ENCODE results near the gene TMEM179. TPM values are rescaled to one million over a fixed set of nuclear protein-coding genes. Genes with fewer than 3 reads are reported as not detected.

The TMEM179 gene
- total and polyA plus RNA-seq, 2 donors (not counting 3 experiments of a cell fraction or from before 2014, with no cell fraction given), result 0.14 TPM; not detected in 1

DNA sequence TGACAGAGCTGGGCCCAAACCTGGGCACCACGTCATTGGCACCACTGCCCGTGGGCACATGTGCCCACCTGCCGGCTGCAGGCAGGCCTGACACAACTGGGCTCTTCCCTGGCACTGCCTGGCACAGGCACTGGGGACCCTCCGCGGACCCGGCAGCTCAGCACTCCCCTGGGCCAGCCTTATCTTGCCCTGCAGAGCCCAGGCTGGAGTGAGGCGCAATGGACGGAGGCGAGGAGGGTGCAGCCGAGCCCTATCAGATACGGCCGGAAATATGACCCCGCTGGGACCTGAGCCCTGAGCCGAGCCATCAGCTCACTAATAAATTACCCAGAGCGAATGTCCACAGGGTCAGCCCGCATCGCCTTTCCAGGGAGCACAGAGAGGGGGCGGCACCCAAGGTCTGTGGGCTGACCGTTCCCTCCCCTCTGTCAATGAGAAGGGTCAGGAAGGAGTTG lies 26.7 kb downstream of the TMEM179 start:
- Histone ChIP-seq H4K20me1 (replicated peaks; ENCODE audit: control insufficient read depth, extremely low read depth, insufficient read depth, low read length) (no peaks in the 10 kb centered on the region), H2AFZ (ENCODE audit: low read depth, low read length) (no peak overlapping the region), H3K27me3 (ENCODE audit: control insufficient read depth in 2 of 2, insufficient read depth in 2 of 2, low read length in 2 of 2) (no peaks in the 10 kb centered on the region), H3K4me2 (ENCODE audit: insufficient read depth, low read length) (no peak overlapping the region), H3K4me1 (ENCODE audit: control insufficient read depth, extremely low read depth, insufficient read depth, low read length) (no peaks in the 10 kb centered on the region), H3K36me3 (ENCODE audit: control insufficient read depth in 2 of 2, extremely low read depth in 1 of 2, insufficient read depth in 2 of 2, low read length in 2 of 2) (no peaks in the 10 kb centered on the region), H3K79me2 (ENCODE audit: control insufficient read depth, insufficient read depth, low read length) (no peaks in the 10 kb centered on the region), H3K27ac (ENCODE audit: insufficient read depth, low read depth, low read length) (no peak overlapping the region), H3K9me1 (replicated peaks; ENCODE audit: control insufficient read depth, extremely low read depth, insufficient read depth, low read length) (no peaks in the 10 kb centered on the region), H3K9me3 (replicated peaks; ENCODE audit: control insufficient read depth, insufficient read depth, low read length) (no peaks in the 10 kb centered on the region), H3K9ac (replicated peaks; ENCODE audit: extremely low read depth, insufficient read depth, low read length) (no peak overlapping the region), H3K4me3 (replicated peaks in 1 of 3; ENCODE audit: insufficient read depth in 1 of 3, low read depth in 1 of 3, low read length in 3 of 3) (no peak overlapping the region)
- CTCF ChIA-PET, result no interaction called here
- dilution Hi-C loops (cut with MboI; ENCODE audit: extremely low pct_ligation_motif_present, low sequenced_read_pairs), result no loop called here
- FAIRE-seq (no peak), DNase-seq (ENCODE audit: low read depth, low spot score) (no peak)
- TF ChIP-seq MYC (IDR thresholded peaks at IDR 0.05; ENCODE audit: low read depth, low read length), result no peak
- BruUV-seq (replicated peaks), result no TSS peak
- intact Hi-C loops (cut with micrococcal nuclease), result no loop called here
- POLR2A ChIA-PET, result no interaction called here

DNA sequence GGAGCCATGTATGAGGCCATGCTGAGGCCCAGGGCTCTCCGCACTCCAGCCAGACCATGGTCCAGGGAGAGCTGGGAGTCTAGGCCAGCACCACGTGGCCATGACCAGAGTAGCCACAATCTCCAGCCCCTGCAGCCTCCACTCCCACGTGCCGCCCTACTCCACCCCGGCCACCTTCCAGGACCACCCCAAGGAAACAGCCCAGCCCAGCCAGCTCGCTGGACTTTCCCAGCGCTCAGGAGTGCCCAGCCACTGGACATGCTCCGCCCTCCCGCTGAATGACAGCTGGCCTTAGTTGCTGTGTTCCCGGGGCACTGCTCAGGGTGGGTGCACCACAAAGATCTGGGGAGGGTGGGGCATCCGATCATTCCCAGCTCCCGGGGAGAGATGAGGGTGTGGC lies 27.1 kb downstream of the TMEM179 start:
- ChIA-PET CTCF (interaction anchor here (1.5 kb wide), 1 partner anchor 13 kb away, joined by 10 read pairs; no protein-coding TSS in a partner anchor), POLR2A (no interaction called here)
- intact Hi-C loops (cut with micrococcal nuclease), result no loop called here
- H3K79me2 ChIP-seq (ENCODE audit: control insufficient read depth, insufficient read depth, low read length), result no peaks in the 10 kb centered on the region
- no peaks in the 10 kb centered on the region for H3K4me1 ChIP-seq (ENCODE audit: control insufficient read depth, extremely low read depth, insufficient read depth, low read length)
- FAIRE-seq, result no peak
- H3K9me3 ChIP-seq (replicated peaks; ENCODE audit: control insufficient read depth, insufficient read depth, low read length), result no peaks in the 10 kb centered on the region
- H4K20me1 ChIP-seq (replicated peaks; ENCODE audit: control insufficient read depth, extremely low read depth, insufficient read depth, low read length), result no peaks in the 10 kb centered on the region
- no peak overlapping the region for H3K4me3 ChIP-seq (replicated peaks in 1 of 3; ENCODE audit: insufficient read depth in 1 of 3, low read depth in 1 of 3, low read length in 3 of 3)
- no peak overlapping the region for H3K4me2 ChIP-seq (ENCODE audit: insufficient read depth, low read length)
- no peaks in the 10 kb centered on the region for H3K9me1 ChIP-seq (replicated peaks; ENCODE audit: control insufficient read depth, extremely low read depth, insufficient read depth, low read length)
- H2AFZ ChIP-seq (ENCODE audit: low read depth, low read length), result no peak overlapping the region
- TF ChIP-seq POLR2A (IDR thresholded peaks at IDR 0.05; ENCODE audit: low read depth, low read length) (no peak), FOS (IDR thresholded peaks at IDR 0.05; ENCODE audit: borderline replicate concordance, insufficient read depth, low read length) (no peak), POLR2AphosphoS5 (IDR thresholded peaks at IDR 0.05; ENCODE audit: insufficient read depth, low read depth, low read length) (no peak), MYC (IDR thresholded peaks at IDR 0.05; ENCODE audit: low read depth, low read length) (no peak), JUN (IDR thresholded peaks at IDR 0.05; ENCODE audit: borderline replicate concordance, insufficient read depth, insufficient read length, low read depth) (no peak), GATA2 (IDR thresholded peaks at IDR 0.05; ENCODE audit: insufficient read depth, insufficient read length, low read depth, low read length) (no peak), EZH2 (IDR thresholded peaks at IDR 0.05; ENCODE audit: borderline replicate concordance, low read depth, low read length, severe bottlenecking) (no peak)
- TF ChIP-seq, protein P1, sequence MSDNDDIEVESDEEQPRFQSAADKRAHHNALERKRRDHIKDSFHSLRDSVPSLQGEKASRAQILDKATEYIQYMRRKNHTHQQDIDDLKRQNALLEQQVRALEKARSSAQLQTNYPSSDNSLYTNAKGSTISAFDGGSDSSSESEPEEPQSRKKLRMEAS (IDR thresholded peaks at IDR 0.05; ENCODE audit: insufficient read depth, insufficient read length), result no peak
- TF ChIP-seq, protein P2, sequence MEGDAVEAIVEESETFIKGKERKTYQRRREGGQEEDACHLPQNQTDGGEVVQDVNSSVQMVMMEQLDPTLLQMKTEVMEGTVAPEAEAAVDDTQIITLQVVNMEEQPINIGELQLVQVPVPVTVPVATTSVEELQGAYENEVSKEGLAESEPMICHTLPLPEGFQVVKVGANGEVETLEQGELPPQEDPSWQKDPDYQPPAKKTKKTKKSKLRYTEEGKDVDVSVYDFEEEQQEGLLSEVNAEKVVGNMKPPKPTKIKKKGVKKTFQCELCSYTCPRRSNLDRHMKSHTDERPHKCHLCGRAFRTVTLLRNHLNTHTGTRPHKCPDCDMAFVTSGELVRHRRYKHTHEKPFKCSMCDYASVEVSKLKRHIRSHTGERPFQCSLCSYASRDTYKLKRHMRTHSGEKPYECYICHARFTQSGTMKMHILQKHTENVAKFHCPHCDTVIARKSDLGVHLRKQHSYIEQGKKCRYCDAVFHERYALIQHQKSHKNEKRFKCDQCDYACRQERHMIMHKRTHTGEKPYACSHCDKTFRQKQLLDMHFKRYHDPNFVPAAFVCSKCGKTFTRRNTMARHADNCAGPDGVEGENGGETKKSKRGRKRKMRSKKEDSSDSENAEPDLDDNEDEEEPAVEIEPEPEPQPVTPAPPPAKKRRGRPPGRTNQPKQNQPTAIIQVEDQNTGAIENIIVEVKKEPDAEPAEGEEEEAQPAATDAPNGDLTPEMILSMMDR (IDR thresholded peaks at IDR 0.05; ENCODE audit: extremely low read depth in 1 of 2, insufficient read depth in 1 of 2, low read depth in 1 of 2, low read length in 2 of 2), result no peak
- no peaks in the 10 kb centered on the region for H3K27me3 ChIP-seq (ENCODE audit: control insufficient read depth in 2 of 2, insufficient read depth in 2 of 2, low read length in 2 of 2)
- no TSS peak for BruUV-seq (replicated peaks)
- DNase-seq (ENCODE audit: low read depth, low spot score), result no peak
- dilution Hi-C loops (cut with MboI; ENCODE audit: extremely low pct_ligation_motif_present, low sequenced_read_pairs), result no loop called here
- no peak overlapping the region for H3K9ac ChIP-seq (replicated peaks; ENCODE audit: extremely low read depth, insufficient read depth, low read length)
- H3K27ac ChIP-seq (ENCODE audit: insufficient read depth, low read depth, low read length), result no peak overlapping the region
- no peaks in the 10 kb centered on the region for H3K36me3 ChIP-seq (ENCODE audit: control insufficient read depth in 2 of 2, extremely low read depth in 1 of 2, insufficient read depth in 2 of 2, low read length in 2 of 2)

Measured in endothelial cell of umbilical vein (primary cell).